Endothelial cell of umbilical vein (primary cell): ENCODE data around the gene PPIL6. TPM values are rescaled to one million over a fixed set of nuclear protein-coding genes. Genes with fewer than 3 reads are reported as not detected.

ENCODE experiments used
- BruUV-seq: library from RNA; stranded (reverse); fragments of 400-500 nt; replicated peaks from 2 replicates; lab custom pipeline; 2021; lab: Mats Ljungman, UMichigan
- CTCF ChIA-PET: fragments of 300-600, 350-600 bp; sonication (Branson Sonifier 250); formaldehyde crosslinking; loops from one replicate; lab custom pipeline; 2021; ENCODE audit warnings: antibody characterized with exemption, inconsistent platforms; lab: Charles Lee
- POLR2A ChIA-PET: fragments of 300-600, 350-600 bp; sonication (Branson Sonifier 250); formaldehyde crosslinking; loops from one replicate; lab custom pipeline; 2021; ENCODE audit warnings: antibody characterized with exemption, inconsistent platforms; lab: Charles Lee
- DNase-seq: peaks from one replicate; pipeline ENCODE4 v3.0.0-alpha.2; 2011; ENCODE audit warnings: low read depth, low spot score
- FAIRE-seq: peaks from 2 replicates; lab custom pipeline; 2011; peaks lifted over from hg19 to GRCh38; lab: Jason Lieb, UNC
- H2AFZ ChIP-seq: 2 replicates; pipeline ENCODE4 v1.6.0; 2012; ENCODE audit warnings: low read depth, low read length, control low read depth, inconsistent platforms
- H3K27ac ChIP-seq: 2 replicates; pipeline ENCODE4 v1.5.1; 2011; ENCODE audit warnings: low read depth, mild to moderate bottlenecking, control low read depth, low read length, moderate library complexity; ENCODE audit not compliant: insufficient read depth
- H3K27me3 ChIP-seq, 2 experiments: 2 replicates each; pipeline versions ENCODE4 v1.6.0 to v1.6.1; 2011; ENCODE audit warnings: low read length in 2 of 2, mixed read lengths in 1 of 2; ENCODE audit not compliant: control insufficient read depth in 2 of 2, insufficient read depth in 2 of 2
- H3K36me3 ChIP-seq, 2 experiments: 2 replicates in 1 of 2; 3 replicates in 1 of 2; pipeline ENCODE4 v1.5.1; 2011; ENCODE audit warnings: low read length in 2 of 2, mild to moderate bottlenecking in 1 of 2, moderate library complexity in 1 of 2; ENCODE audit not compliant: control insufficient read depth in 2 of 2, insufficient read depth in 2 of 2; ENCODE audit errors: extremely low read depth in 1 of 2
- H3K4me1 ChIP-seq: 3 replicates; pipeline ENCODE4 v1.5.1; 2011; ENCODE audit warnings: mild to moderate bottlenecking, low read length; ENCODE audit not compliant: control insufficient read depth, insufficient read depth; ENCODE audit errors: extremely low read depth
- H3K4me2 ChIP-seq: 2 replicates; pipeline ENCODE4 v1.6.1; 2011; ENCODE audit warnings: low read length, control low read depth, mixed read lengths; ENCODE audit not compliant: insufficient read depth
- H3K4me3 ChIP-seq, 3 experiments: fragments of 200-600 bp in 1 of 3; sonication (generic), shearing (Covaris generic) in 1 of 3; replicated peaks in 1 of 3; 2 replicates each; pipeline ENCODE4 v1.5.1; 2011 to 2016; ENCODE audit warnings: control low read depth in 3 of 3, low read length in 3 of 3, mild to moderate bottlenecking in 2 of 3, inconsistent platforms in 1 of 3, low read depth in 1 of 3, moderate library complexity in 1 of 3; ENCODE audit not compliant: insufficient read depth in 1 of 3
- H3K79me2 ChIP-seq: 2 replicates; pipeline ENCODE4 v1.6.0; 2012; ENCODE audit warnings: low read length, inconsistent platforms; ENCODE audit not compliant: control insufficient read depth, insufficient read depth
- H3K9ac ChIP-seq: replicated peaks from 2 replicates; pipeline ENCODE3; 2011; ENCODE audit warnings: low read length, control low read depth; ENCODE audit not compliant: insufficient read depth; ENCODE audit errors: extremely low read depth
- H3K9me1 ChIP-seq: replicated peaks from 3 replicates; pipeline ENCODE4 v1.6.0; 2011; ENCODE audit warnings: mild to moderate bottlenecking, low read length; ENCODE audit not compliant: control insufficient read depth, insufficient read depth; ENCODE audit errors: extremely low read depth
- H3K9me3 ChIP-seq: replicated peaks from 2 replicates; pipeline ENCODE4 v1.5.1; 2012; ENCODE audit warnings: low read length, inconsistent platforms; ENCODE audit not compliant: control insufficient read depth, insufficient read depth
- H4K20me1 ChIP-seq: replicated peaks from 2 replicates; pipeline ENCODE3; 2011; ENCODE audit warnings: mild to moderate bottlenecking, low read length; ENCODE audit not compliant: control insufficient read depth, insufficient read depth; ENCODE audit errors: extremely low read depth
- EZH2 ChIP-seq: IDR thresholded peaks from 2 replicates; pipeline ENCODE4 v1.6.1; 2012; ENCODE audit warnings: borderline replicate concordance, low read depth, mild to moderate bottlenecking, moderate library complexity, low read length, inconsistent platforms; ENCODE audit not compliant: severe bottlenecking
- FOS ChIP-seq: IDR thresholded peaks from 2 replicates; pipeline ENCODE4 v1.6.1; 2011; ENCODE audit warnings: mild to moderate bottlenecking, low read length, moderate library complexity, borderline replicate concordance; ENCODE audit not compliant: insufficient read depth
- GATA2 ChIP-seq: IDR thresholded peaks from 2 replicates; pipeline ENCODE4 v1.7.0; 2011; ENCODE audit warnings: low read depth, mild to moderate bottlenecking, moderate library complexity, mixed read lengths, low read length; ENCODE audit not compliant: insufficient read length, insufficient read depth
- JUN ChIP-seq: IDR thresholded peaks from 2 replicates; pipeline ENCODE4 v1.6.1; 2011; ENCODE audit warnings: borderline replicate concordance, low read depth; ENCODE audit not compliant: insufficient read length, insufficient read depth
- MYC ChIP-seq: IDR thresholded peaks from one replicate; pipeline ENCODE4 v1.6.1; 2011; ENCODE audit warnings: mild to moderate bottlenecking, low read depth, low read length
- POLR2A ChIP-seq: IDR thresholded peaks from 2 replicates; pipeline ENCODE4 v1.6.1; 2012; ENCODE audit warnings: low read depth, mild to moderate bottlenecking, control low read depth, low read length
- POLR2AphosphoS5 ChIP-seq: IDR thresholded peaks from 2 replicates; pipeline ENCODE4 v1.6.1; 2012; ENCODE audit warnings: low read depth, mild to moderate bottlenecking, control low read depth, low read length, moderate library complexity; ENCODE audit not compliant: insufficient read depth
- dilution Hi-C: fragments of 300-500 bp; cut with MboI; formaldehyde crosslinking; loops from one replicate; pipeline ENCODE4 v1.15.0; 2019; ENCODE audit warnings: low sequenced_read_pairs; ENCODE audit not compliant: extremely low pct_ligation_motif_present
- intact Hi-C: fragments of 100-400 bp; cut with micrococcal nuclease; formaldehyde crosslinking; loops from one replicate; pipeline ENCODE4 v1.10.0; 2022
- polyA plus RNA-seq, 4 experiments: library from polyadenylated mRNA; depleted of rRNA in 3 of 4; stranded (reverse) in 3 of 4; unstranded in 1 of 4; fragments of >200 nt; gene quantifications; 2 replicates each; pipeline versions ENCODE4 v1.2.1 to v1.2.3, GENCODE V29; 2011 to 2012; ENCODE audit warnings: missing spikeins in 1 of 4
- total RNA-seq: library from RNA; stranded (reverse); gene quantifications from 2 replicates; pipeline ENCODE4 v1.2.3, GENCODE V29; 2021
- TF ChIP-seq, protein P1 (sequence below): IDR thresholded peaks from 2 replicates; pipeline ENCODE4 v1.6.1; 2011; ENCODE audit not compliant: insufficient read depth, insufficient read length
- TF ChIP-seq, protein P2 (sequence below), 2 donors: IDR thresholded peaks; 1 replicate in 1 of 2; 2 replicates in 1 of 2; pipeline ENCODE4 v1.5.1; 2011; ENCODE audit warnings: low read length in 2 of 2, mild to moderate bottlenecking in 2 of 2, moderate library complexity in 2 of 2, control low read depth in 1 of 2, inconsistent platforms in 1 of 2, low read depth in 1 of 2; ENCODE audit not compliant: insufficient read depth in 1 of 2; ENCODE audit errors: extremely low read depth in 1 of 2

Gene PPIL6
- total and polyA plus RNA-seq, 2 donors (not counting 3 experiments of a cell fraction or from before 2014, with no cell fraction given): 0.11 to 0.33 TPM

DNA sequence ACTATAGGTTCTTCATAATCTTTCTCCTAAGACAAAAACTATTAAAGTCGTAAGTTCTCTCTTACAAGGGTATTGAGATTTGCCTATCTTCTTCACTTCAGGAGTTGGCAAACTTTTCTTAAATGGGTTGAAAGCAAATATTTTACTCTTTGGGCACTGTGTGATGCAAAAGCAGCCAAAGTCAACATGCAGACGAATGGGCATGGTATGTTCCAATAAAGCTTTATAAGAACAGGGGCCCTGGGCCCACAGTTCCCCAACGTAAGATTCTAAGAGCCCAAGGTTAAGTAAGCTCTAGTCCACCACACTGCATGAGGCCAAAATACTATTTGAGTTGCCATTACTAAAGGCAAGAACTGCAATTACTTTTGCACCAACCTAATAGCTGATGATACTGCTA lies 69.6 kb downstream of the PPIL6 start:
- POLR2A ChIA-PET: no interaction called here
- H3K36me3 ChIP-seq: peaks cover 10 to 32% of the 10 kb centered on the region in 2 experiments
- dilution Hi-C loops: no loop called here

More for the DNA sequence above, 69.6 kb downstream of the PPIL6 start:
- TF ChIP-seq JUN: no peak
- TF ChIP-seq POLR2AphosphoS5: no peak
- no peak for TF ChIP-seq EZH2
- no peak for TF ChIP-seq POLR2A
- TF ChIP-seq, protein P1, sequence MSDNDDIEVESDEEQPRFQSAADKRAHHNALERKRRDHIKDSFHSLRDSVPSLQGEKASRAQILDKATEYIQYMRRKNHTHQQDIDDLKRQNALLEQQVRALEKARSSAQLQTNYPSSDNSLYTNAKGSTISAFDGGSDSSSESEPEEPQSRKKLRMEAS: no peak
- TF ChIP-seq, protein P2, sequence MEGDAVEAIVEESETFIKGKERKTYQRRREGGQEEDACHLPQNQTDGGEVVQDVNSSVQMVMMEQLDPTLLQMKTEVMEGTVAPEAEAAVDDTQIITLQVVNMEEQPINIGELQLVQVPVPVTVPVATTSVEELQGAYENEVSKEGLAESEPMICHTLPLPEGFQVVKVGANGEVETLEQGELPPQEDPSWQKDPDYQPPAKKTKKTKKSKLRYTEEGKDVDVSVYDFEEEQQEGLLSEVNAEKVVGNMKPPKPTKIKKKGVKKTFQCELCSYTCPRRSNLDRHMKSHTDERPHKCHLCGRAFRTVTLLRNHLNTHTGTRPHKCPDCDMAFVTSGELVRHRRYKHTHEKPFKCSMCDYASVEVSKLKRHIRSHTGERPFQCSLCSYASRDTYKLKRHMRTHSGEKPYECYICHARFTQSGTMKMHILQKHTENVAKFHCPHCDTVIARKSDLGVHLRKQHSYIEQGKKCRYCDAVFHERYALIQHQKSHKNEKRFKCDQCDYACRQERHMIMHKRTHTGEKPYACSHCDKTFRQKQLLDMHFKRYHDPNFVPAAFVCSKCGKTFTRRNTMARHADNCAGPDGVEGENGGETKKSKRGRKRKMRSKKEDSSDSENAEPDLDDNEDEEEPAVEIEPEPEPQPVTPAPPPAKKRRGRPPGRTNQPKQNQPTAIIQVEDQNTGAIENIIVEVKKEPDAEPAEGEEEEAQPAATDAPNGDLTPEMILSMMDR (IDR thresholded peaks at IDR 0.05; ENCODE audit: extremely low read depth in 1 of 2, insufficient read depth in 1 of 2, low read depth in 1 of 2, low read length in 2 of 2): no peak
- no peak for TF ChIP-seq MYC
- no peak for TF ChIP-seq FOS
- TF ChIP-seq GATA2: no peak
- DNase-seq (no peak), FAIRE-seq (no peak)
- no peak overlapping the region for H2AFZ ChIP-seq
- H3K9me3 ChIP-seq: no peaks in the 10 kb centered on the region
- H3K27ac ChIP-seq: no peak overlapping the region
- no peaks in the 10 kb centered on the region for H3K9me1 ChIP-seq
- no TSS peak for BruUV-seq
- no peaks in the 10 kb centered on the region for H3K4me1 ChIP-seq
- no peaks in the 10 kb centered on the region for H3K27me3 ChIP-seq
- H3K4me2 ChIP-seq: no peak overlapping the region
- intact Hi-C loops: no loop called here
- no peak overlapping the region for H3K4me3 ChIP-seq
- CTCF ChIA-PET: interaction anchor here (1.0 to 2.1 kb wide), 5 partner anchors 8 to 183 kb away, joined by 3 to 6 read pairs (median 4); partner anchors contain the start of gene CD164
- H3K9ac ChIP-seq: no peak overlapping the region
- H4K20me1 ChIP-seq: peaks cover 3% of the 10 kb centered on the region
- peaks cover 19% of the 10 kb centered on the region for H3K79me2 ChIP-seq
